Thyroid gland (tissue), 4 donors: Measurements from ENCODE around the gene RPS6KA1. TPM values are rescaled to one million over a fixed set of nuclear protein-coding genes. Genes with fewer than 3 reads are reported as not detected.

Experiments
- DNase-seq, 2 donors: peaks; one replicate each; pipeline ENCODE4 v3.0.0-alpha.2; 2019
- H3K27ac ChIP-seq, 3 donors: fragments of 200-600 bp; sonication (generic); 1 replicate in 2 of 3; 2 replicates in 1 of 3; pipeline ENCODE4 v1.5.1; 2016 to 2019; ENCODE audit warnings: mild to moderate bottlenecking in 1 of 3, moderate library complexity in 1 of 3
- H3K27me3 ChIP-seq: fragments of 200-600 bp; sonication (generic); one replicate; pipeline ENCODE4 v1.5.1; 2019
- H3K36me3 ChIP-seq, 2 donors: fragments of 200-600 bp; sonication (generic); one replicate each; pipeline ENCODE4 v1.5.1; 2016 to 2019
- H3K4me1 ChIP-seq, 2 donors: fragments of 200-600 bp; sonication (generic); one replicate each; pipeline ENCODE4 v1.5.1; 2017 to 2019
- H3K4me3 ChIP-seq, 3 donors: fragments of 200-600 bp; sonication (generic); replicated peaks in 1 of 3; 1 replicate in 2 of 3; 2 replicates in 1 of 3; pipeline ENCODE4 v1.5.1; 2016; ENCODE audit warnings: mild to moderate bottlenecking in 1 of 3
- H3K9me3 ChIP-seq: fragments of 200-600 bp; sonication (generic); one replicate; pipeline ENCODE4 v1.5.1; 2017
- POLR2A ChIP-seq, 2 donors: fragments of 450-650 bp; IDR thresholded peaks; one replicate each; pipeline ENCODE4 v1.6.1; 2017; ENCODE audit warnings: antibody characterized with exemption in 2 of 2, mild to moderate bottlenecking in 2 of 2, moderate library complexity in 1 of 2
- whole genome bisulfite sequencing, 2 donors: methylation state at CpG; one replicate each; pipeline ENCODE4 v1.1.5; 2017; 5-methylcytosine and 5-hydroxymethylcytosine counted together
- intact Hi-C: fragments of 100-400 bp; cut with DNase I; formaldehyde crosslinking; loops from one replicate; pipeline ENCODE4 v1.15.1; 2023
- total RNA-seq, 4 donors: library from RNA; depleted of rRNA; stranded (reverse); fragments of >200 nt; gene quantifications; one replicate each; pipeline ENCODE4 v1.2.3, GENCODE V29; 2016
- TF ChIP-seq, protein P1 (sequence below), 6 experiments: fragments of 200-600 bp in 3 of 6; fragments of 450-650 bp in 3 of 6; sonication (generic) in 3 of 6; IDR thresholded peaks; one replicate each; pipeline ENCODE4 v1.5.1; 2016 to 2019; ENCODE audit warnings: antibody characterized with exemption in 6 of 6, mild to moderate bottlenecking in 2 of 6, inconsistent platforms in 1 of 6, moderate library complexity in 1 of 6

The RPS6KA1 gene
- total RNA-seq, 4 donors from 2014 or later, result 55.8 to 98.6 (median 76.3) TPM

DNA sequence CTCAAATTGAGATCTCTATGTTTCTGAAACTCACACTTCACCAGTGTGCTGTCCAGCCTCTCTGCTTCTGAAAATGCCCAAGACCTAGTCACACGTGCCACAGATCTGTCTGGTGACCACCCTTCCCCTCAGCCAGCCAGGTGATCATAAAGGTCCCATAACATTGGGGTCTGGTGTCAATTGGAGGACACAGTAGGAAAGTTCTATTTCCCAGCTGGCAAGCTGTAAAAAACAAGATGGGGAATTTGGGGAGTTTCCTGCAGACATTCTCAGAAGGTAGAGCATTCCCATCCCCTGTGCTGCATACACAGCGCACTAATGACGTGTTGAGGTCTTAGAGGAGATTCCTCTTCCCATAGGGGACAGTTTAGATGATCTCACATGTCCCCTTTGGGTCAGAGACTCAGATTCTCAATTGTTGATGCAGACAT is 50.1 kb downstream of the RPS6KA1 start:
- no peaks in the 10 kb centered on the region for H3K9me3 ChIP-seq
- no peaks in the 10 kb centered on the region for H3K27me3 ChIP-seq
- DNase-seq, result no peak
- WGBS, 2 donors, result 75 to 80% methylated on average over 3 of the region's 3 CpGs
- TF ChIP-seq POLR2A (IDR thresholded peaks at IDR 0.05), result no peak
- TF ChIP-seq, protein P1, sequence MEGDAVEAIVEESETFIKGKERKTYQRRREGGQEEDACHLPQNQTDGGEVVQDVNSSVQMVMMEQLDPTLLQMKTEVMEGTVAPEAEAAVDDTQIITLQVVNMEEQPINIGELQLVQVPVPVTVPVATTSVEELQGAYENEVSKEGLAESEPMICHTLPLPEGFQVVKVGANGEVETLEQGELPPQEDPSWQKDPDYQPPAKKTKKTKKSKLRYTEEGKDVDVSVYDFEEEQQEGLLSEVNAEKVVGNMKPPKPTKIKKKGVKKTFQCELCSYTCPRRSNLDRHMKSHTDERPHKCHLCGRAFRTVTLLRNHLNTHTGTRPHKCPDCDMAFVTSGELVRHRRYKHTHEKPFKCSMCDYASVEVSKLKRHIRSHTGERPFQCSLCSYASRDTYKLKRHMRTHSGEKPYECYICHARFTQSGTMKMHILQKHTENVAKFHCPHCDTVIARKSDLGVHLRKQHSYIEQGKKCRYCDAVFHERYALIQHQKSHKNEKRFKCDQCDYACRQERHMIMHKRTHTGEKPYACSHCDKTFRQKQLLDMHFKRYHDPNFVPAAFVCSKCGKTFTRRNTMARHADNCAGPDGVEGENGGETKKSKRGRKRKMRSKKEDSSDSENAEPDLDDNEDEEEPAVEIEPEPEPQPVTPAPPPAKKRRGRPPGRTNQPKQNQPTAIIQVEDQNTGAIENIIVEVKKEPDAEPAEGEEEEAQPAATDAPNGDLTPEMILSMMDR (IDR thresholded peaks at IDR 0.05), result no peak
- intact Hi-C loops, result no loop called here
- peaks cover 5% of the 10 kb centered on the region in 2 donors for H3K36me3 ChIP-seq
- no peak overlapping the region for H3K27ac ChIP-seq
- H3K4me3 ChIP-seq, result no peak overlapping the region
- H3K4me1 ChIP-seq, result no peaks in the 10 kb centered on the region

DNA sequence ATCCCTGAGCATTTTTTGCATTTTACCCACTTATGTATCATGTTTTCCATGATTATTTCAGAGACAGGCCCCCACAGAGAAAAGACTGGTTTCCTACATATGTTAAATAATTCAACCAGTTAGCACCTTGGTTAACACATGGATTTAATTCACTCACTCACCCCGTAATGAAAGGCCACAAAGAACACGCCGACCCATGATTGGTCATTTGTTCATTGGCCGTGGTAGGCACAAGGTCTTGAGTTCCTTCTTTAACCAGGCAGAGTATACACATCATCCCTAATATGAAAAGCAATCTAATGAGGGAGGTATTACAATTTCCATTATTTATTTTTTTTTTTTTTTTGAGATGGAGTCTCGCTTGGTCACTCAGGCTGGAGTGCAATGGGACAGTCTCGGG is 50.6 kb downstream of the RPS6KA1 start:
- Histone ChIP-seq H3K4me3 (no peak overlapping the region), H3K4me1 (no peaks in the 10 kb centered on the region), H3K27ac (no peak overlapping the region), H3K36me3 (peaks cover under 1% of the 10 kb centered on the region in 2 donors), H3K9me3 (no peaks in the 10 kb centered on the region), H3K27me3 (no peaks in the 10 kb centered on the region)
- DNase-seq, result no peak
- TF ChIP-seq POLR2A (IDR thresholded peaks at IDR 0.05), result no peak
- TF ChIP-seq, protein P1 (IDR thresholded peaks at IDR 0.05), result no peak
- WGBS, 2 donors, result 92 to 93% methylated on average over 6 of the region's 6 CpGs
- intact Hi-C loops, result no loop called here

DNA sequence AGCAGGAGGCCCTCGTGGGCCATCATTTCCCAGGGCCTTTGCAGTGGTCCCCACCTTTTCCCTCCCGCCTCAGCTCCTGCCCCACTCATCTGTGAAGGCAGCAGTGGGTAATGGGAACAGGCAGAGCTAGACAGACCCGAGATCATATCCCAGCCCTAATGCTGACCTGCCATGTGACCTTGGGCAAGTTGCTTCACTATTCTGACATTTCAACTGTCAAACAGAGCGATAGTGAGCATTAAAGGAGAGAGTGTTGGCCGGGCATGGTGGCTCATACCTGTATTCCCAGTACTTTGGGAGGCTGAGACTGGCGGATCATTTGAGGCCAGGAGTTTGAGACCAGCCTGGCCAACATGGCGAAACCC is 51.7 kb downstream of the RPS6KA1 start:
- H3K4me3 ChIP-seq, result no peak overlapping the region
- H3K9me3 ChIP-seq, result no peaks in the 10 kb centered on the region
- H3K27me3 ChIP-seq, result no peaks in the 10 kb centered on the region
- WGBS, 2 donors, result 79 to 91% methylated on average over 7 of the region's 7 CpGs
- no peak overlapping the region for H3K27ac ChIP-seq
- TF ChIP-seq, protein P1 (IDR thresholded peaks at IDR 0.05), result no peak
- TF ChIP-seq POLR2A (IDR thresholded peaks at IDR 0.05), result no peak
- DNase-seq, result no peak
- no peaks in the 10 kb centered on the region for H3K36me3 ChIP-seq
- H3K4me1 ChIP-seq, result no peaks in the 10 kb centered on the region
- intact Hi-C loops, result no loop called here

DNA sequence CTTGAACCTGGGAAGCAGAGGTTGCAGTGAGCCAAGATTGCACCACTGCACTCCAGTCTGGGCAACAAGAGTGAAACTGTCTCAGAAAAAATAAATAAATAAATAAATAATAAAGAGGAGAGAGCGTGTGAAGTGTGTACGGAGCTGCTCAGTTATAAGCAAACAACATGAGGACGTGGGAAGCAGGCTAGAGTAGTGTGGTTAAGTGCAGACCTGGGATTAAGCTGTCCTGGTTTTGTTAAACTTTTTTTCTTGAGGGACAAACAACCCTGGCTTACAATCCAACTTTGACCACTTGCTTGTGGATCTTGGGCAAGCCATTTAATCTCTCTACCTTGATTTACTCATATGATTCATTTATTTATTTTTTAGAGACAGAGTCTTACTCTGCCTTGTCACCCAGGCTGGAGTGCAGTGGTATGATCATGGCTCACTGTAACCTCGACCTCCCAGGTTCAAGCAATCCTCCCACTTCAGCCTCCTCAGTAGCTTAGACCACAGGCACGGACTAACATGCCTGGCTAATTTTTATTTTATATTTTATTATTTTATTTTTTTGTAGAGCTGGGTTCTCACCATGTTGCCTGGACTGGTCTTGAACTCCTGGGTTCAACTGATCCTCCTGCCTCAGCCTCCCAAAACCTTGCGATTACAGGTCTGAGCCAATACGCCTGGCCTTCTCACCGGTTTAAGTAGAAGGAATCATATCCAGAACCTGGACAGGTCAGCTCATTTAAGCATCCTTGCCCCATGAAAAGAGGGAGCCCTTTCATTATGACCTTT is 52.7 kb downstream of the RPS6KA1 start:
- intact Hi-C loops, result no loop called here
- WGBS, 2 donors, result 81 to 87% methylated on average over 8 of the region's 8 CpGs
- H3K27ac ChIP-seq, result no peak overlapping the region
- no peaks in the 10 kb centered on the region for H3K4me1 ChIP-seq
- no peaks in the 10 kb centered on the region for H3K36me3 ChIP-seq
- H3K27me3 ChIP-seq, result no peaks in the 10 kb centered on the region
- DNase-seq, result no peak
- no peaks in the 10 kb centered on the region for H3K9me3 ChIP-seq
- TF ChIP-seq, protein P1 (IDR thresholded peaks at IDR 0.05), result no peak
- TF ChIP-seq POLR2A (IDR thresholded peaks at IDR 0.05), result no peak
- no peak overlapping the region for H3K4me3 ChIP-seq

DNA sequence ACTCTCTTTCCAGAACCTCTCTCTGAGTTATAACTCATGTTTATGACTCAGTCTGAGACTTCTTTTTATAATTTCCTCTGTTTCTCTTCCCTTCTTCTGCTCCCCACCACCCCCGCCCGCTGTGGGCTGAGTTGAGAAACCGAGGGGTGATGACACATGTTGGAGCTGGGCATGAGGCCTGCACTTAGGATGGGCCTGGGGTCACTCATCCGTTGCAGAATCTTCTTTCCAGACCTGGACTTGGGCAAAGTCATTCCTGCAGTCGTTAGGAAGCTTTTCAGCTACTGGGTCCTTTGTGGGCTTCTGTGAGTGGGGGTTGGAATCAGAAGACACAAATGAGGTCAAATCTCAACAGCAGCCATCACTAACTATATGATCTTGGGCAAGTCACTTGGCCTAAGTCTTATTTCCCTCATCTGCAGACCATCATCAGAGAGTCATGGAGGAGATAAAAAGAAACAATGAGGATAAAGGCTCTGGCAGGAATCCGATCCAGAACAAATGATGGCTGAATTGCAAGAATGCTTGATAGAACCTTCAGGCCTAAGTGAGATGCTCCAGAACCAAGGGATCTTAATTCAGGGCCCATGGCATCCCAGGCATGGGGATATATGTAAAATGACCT is 53.4 kb downstream of the RPS6KA1 start:
- DNase-seq, result no peak
- TF ChIP-seq POLR2A (IDR thresholded peaks at IDR 0.05), result no peak
- TF ChIP-seq, protein P1 (IDR thresholded peaks at IDR 0.05), result no peak

More for the DNA sequence above, 53.4 kb downstream of the RPS6KA1 start:
- intact Hi-C loops, result no loop called here
- Histone ChIP-seq H3K36me3 (no peaks in the 10 kb centered on the region), H3K4me3 (no peak overlapping the region), H3K27ac (no peak overlapping the region), H3K4me1 (no peaks in the 10 kb centered on the region), H3K9me3 (no peaks in the 10 kb centered on the region), H3K27me3 (no peaks in the 10 kb centered on the region)
- 64 to 71% methylated on average over 6 of the region's 6 CpGs for WGBS, 2 donors
